ENCODE data around the gene TAF3. TPM values are rescaled to one million over a fixed set of nuclear protein-coding genes. Genes with fewer than 3 reads are reported as not detected.

TAF3 gene
- total RNA-seq, 2 donors from 2014 or later = 7.2 to 8.2 TPM

DNA sequence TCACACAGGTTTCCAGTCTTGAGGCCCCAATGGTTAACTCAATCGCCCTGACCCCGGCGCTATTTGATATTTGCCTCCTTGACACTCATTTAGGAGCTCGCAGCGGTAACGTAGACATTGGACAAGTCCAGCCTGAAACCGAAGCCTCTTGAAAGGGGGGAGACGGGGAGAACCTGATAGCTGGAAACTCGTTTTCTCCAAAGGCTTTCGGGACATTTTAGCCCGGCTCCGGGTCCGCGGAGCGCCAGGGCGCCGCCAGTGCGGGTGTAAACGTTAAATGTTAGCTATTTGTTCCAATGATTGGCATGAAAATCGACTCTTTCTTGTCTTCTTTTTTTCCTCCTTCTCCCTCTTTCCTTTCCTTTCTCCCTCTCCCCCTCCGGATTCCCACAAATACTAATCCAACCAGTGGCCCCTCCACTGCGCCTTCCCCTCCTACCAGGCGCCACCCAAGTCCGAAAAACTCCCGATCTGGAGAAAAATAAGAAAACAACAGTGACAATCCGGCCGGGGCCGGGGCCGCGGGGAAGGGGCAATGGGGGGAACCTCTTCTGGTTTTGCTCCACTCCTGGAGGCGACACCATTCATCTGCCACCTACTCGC lies 219.0 kb downstream of the TAF3 start:
- no peak for DNase-seq (ENCODE audit: low spot score)
- TF ChIP-seq, protein P1, sequence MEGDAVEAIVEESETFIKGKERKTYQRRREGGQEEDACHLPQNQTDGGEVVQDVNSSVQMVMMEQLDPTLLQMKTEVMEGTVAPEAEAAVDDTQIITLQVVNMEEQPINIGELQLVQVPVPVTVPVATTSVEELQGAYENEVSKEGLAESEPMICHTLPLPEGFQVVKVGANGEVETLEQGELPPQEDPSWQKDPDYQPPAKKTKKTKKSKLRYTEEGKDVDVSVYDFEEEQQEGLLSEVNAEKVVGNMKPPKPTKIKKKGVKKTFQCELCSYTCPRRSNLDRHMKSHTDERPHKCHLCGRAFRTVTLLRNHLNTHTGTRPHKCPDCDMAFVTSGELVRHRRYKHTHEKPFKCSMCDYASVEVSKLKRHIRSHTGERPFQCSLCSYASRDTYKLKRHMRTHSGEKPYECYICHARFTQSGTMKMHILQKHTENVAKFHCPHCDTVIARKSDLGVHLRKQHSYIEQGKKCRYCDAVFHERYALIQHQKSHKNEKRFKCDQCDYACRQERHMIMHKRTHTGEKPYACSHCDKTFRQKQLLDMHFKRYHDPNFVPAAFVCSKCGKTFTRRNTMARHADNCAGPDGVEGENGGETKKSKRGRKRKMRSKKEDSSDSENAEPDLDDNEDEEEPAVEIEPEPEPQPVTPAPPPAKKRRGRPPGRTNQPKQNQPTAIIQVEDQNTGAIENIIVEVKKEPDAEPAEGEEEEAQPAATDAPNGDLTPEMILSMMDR (IDR thresholded peaks at IDR 0.05) = no peak

DNA sequence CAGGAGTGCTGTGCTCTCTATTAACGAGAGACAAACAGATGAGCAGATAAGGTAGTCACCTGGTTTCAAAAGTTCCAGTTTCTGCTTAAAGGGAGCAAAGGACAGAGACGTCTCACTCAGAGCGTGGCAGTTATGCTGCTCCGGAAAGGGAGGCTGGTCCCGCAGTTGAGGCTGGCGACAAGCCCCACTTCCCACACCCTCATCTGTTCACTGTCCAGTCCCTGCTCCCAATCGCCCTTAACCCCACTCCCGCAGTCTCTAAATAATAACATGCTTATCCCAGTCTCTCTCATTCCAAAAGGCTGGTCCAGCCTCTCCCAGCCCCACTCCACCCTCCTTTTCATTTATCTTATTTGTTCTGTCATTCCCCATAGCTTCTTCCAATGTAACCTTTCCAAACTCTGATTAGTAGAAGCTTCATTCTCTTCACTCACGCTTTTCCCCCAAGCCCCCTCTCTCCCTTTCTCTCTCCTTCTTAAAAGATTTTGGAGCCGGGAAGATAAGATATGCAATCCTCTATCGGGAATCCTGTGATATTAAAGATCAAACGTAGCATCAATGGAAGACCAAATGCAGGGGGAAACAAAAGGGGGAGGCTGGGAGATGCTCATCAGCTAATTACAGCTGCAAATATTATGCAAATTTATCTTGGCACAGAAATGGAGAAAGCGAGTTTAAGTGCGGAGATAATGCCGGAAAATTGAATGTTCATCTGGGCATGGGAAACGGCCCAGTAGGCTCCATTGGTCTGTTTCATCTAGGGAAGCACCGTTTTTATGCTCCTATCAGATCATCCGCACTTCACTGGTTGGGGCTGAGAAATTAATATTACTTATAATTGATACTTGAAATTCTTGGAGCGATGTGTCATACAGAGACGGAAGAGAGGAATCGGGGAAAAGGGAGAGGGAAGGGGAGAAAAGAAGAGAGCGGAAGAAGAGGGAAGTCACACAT lies 219.9 kb downstream of the TAF3 start:
- DNase-seq (ENCODE audit: low spot score) (no peak), ATAC-seq (ENCODE audit: insufficient number of reproducible peaks, low FRiP score, low read depth) (no peak)
- H3K4me3 ChIP-seq = no peak overlapping the region

More for the DNA sequence above, 219.0 kb downstream of the TAF3 start:
- peaks cover 7 to 24% of the 10 kb centered on the region in 2 donors for H3K4me1 ChIP-seq (ENCODE audit: control insufficient read depth in 1 of 2, low read depth in 2 of 2)
- no peak overlapping the region for H3K4me3 ChIP-seq
- no peak for ATAC-seq (ENCODE audit: insufficient number of reproducible peaks, low FRiP score, low read depth)
- no peaks in the 10 kb centered on the region for H3K9me3 ChIP-seq
- no peak overlapping the region for H3K27ac ChIP-seq
- H3K36me3 ChIP-seq = no peaks in the 10 kb centered on the region
- H3K27me3 ChIP-seq (replicated peaks; ENCODE audit: insufficient read depth) = peaks cover 47% of the 10 kb centered on the region

DNA sequence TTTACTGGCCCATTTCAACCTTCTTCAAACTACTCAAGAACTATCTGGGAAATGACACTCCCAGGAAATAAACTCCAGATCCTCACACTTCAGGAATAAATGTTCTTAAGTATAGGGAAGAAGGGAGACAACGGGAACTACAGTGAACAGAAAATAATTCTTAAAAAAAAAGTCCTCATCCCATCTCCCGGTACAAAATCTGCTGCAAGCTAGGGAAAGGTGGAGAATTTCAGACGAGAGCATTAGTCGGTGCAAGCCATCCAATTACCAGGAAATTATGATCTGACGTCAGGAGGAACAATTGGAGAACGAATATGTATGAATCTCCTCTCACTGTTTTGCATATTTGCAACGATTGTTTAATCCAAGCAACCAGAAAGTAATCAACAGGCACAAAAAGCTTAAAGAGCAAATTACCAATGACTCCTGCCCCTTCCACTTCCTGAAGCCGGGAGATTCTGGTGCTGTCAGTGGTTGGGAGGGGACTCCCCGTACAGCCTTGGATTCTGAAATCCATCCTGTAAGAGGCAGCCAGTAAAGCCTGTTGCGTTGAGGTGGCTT lies 221.1 kb downstream of the TAF3 start:
- no peak overlapping the region for H3K4me3 ChIP-seq
- H3K27me3 ChIP-seq (replicated peaks; ENCODE audit: insufficient read depth) = peaks cover 50% of the 10 kb centered on the region
- TF ChIP-seq, protein P1 (IDR thresholded peaks at IDR 0.05) = no peak
- H3K36me3 ChIP-seq = no peaks in the 10 kb centered on the region
- no peaks in the 10 kb centered on the region for H3K9me3 ChIP-seq
- H3K27ac ChIP-seq = no peak overlapping the region
- DNase-seq (ENCODE audit: low spot score) (no peak), ATAC-seq (ENCODE audit: insufficient number of reproducible peaks, low FRiP score, low read depth) (no peak)
- peaks cover 6 to 21% of the 10 kb centered on the region in 2 donors for H3K4me1 ChIP-seq (ENCODE audit: control insufficient read depth in 1 of 2, low read depth in 2 of 2)

More for the DNA sequence above, 219.9 kb downstream of the TAF3 start:
- TF ChIP-seq, protein P1 (IDR thresholded peaks at IDR 0.05) = no peak
- H3K9me3 ChIP-seq = no peaks in the 10 kb centered on the region
- peaks cover 7 to 24% of the 10 kb centered on the region in 2 donors for H3K4me1 ChIP-seq (ENCODE audit: control insufficient read depth in 1 of 2, low read depth in 2 of 2)
- no peak overlapping the region for H3K27ac ChIP-seq
- H3K36me3 ChIP-seq = no peaks in the 10 kb centered on the region
- H3K27me3 ChIP-seq (replicated peaks; ENCODE audit: insufficient read depth) = peaks cover 47% of the 10 kb centered on the region

DNA sequence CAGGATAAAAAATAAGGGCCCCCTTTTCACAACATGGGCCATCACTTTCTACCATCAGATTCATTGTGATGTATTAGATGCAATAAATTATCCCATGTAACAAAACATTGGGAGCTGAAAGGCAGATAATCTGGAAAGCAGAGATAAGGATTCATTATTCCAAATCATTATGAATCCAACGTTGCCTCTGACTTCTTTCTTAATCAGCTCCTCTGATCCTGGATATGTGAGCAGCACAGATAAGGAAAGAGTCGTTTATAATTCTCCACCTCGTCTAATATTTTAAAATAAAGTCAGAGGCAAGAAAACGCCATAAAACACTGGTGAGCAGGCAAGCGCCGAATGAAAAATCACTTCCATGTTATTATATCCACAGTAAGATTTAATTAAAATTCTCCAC lies 222.3 kb downstream of the TAF3 start:
- no peak for DNase-seq (ENCODE audit: low spot score)
- H3K27ac ChIP-seq = no peak overlapping the region
- H3K9me3 ChIP-seq = no peaks in the 10 kb centered on the region
- ATAC-seq (ENCODE audit: insufficient number of reproducible peaks, low FRiP score, low read depth) = no peak
- no peaks in the 10 kb centered on the region for H3K36me3 ChIP-seq
- H3K4me3 ChIP-seq = no peak overlapping the region
- TF ChIP-seq, protein P1 (IDR thresholded peaks at IDR 0.05) = no peak
- H3K4me1 ChIP-seq (ENCODE audit: control insufficient read depth in 1 of 2, low read depth in 2 of 2) = peaks cover 3 to 24% of the 10 kb centered on the region in 2 donors
- peaks cover 48% of the 10 kb centered on the region for H3K27me3 ChIP-seq (replicated peaks; ENCODE audit: insufficient read depth)
